B cell (primary cell): ENCODE data around the gene NELL1. TPM values are rescaled to one million over a fixed set of nuclear protein-coding genes. Genes with fewer than 3 reads are reported as not detected.

Experiments used
- ATAC-seq: fragments of 200-7000 bp; cut with Tn5 transposase; one replicate; pipeline ENCODE4 v1.10.0; 2021; ENCODE audit warnings: low read depth, mild to moderate bottlenecking, moderate number of reproducible peaks, moderate library complexity
- CTCF ChIA-PET: fragments of 350-600 bp; sonication (Branson Sonifier 250); formaldehyde crosslinking; loops from one replicate; lab custom pipeline; 2021; ENCODE audit warnings: antibody characterized with exemption, inconsistent platforms; lab: Charles Lee
- POLR2A ChIA-PET: fragments of 350-600 bp; sonication (Branson Sonifier 250); formaldehyde crosslinking; loops from one replicate; lab custom pipeline; 2021; ENCODE audit warnings: antibody characterized with exemption; lab: Charles Lee
- DNase-seq: peaks from one replicate; pipeline ENCODE4 v3.0.0; 2013
- H2AFZ ChIP-seq: 2 replicates; pipeline ENCODE4 v1.6.1; 2012; ENCODE audit warnings: mild to moderate bottlenecking, low read depth, low read length; ENCODE audit not compliant: insufficient read depth, poor library complexity, severe bottlenecking
- H3K27ac ChIP-seq, 2 donors: 1 replicate in 1 of 2; 2 replicates in 1 of 2; pipeline ENCODE4 v1.5.1; 2012 to 2013; ENCODE audit warnings: low read length in 2 of 2, mild to moderate bottlenecking in 2 of 2, moderate library complexity in 1 of 2
- H3K27me3 ChIP-seq, 4 experiments: fragments of 200-600 bp in 1 of 4; sonication (generic) in 1 of 4; replicated peaks in 1 of 4; 1 replicate in 2 of 4; 2 replicates in 2 of 4; pipeline versions ENCODE4 v1.6.1 to v1.7.0; 2013 to 2016; ENCODE audit warnings: low read length in 3 of 4, mild to moderate bottlenecking in 2 of 4, mixed read lengths in 1 of 4, moderate library complexity in 1 of 4; ENCODE audit not compliant: insufficient read depth in 4 of 4, control insufficient read depth in 3 of 4; ENCODE audit errors: control extremely low read depth in 1 of 4
- H3K36me3 ChIP-seq, 2 experiments: replicated peaks in 1 of 2; 1 replicate in 1 of 2; 2 replicates in 1 of 2; pipeline versions ENCODE4 v1.6.1 to v1.7.1; 2013; ENCODE audit warnings: low read length in 1 of 2; ENCODE audit not compliant: insufficient read depth in 2 of 2, control insufficient read depth in 1 of 2; ENCODE audit errors: control extremely low read depth in 1 of 2, extremely low read depth in 1 of 2
- H3K4me1 ChIP-seq, 2 donors: fragments of 200-600 bp in 1 of 2; sonication (generic) in 1 of 2; 1 replicate in 1 of 2; 2 replicates in 1 of 2; pipeline versions ENCODE4 v1.5.1 to v1.6.1; 2013 to 2017; ENCODE audit warnings: low read length in 2 of 2; ENCODE audit not compliant: control insufficient read depth in 2 of 2, insufficient read depth in 2 of 2
- H3K4me2 ChIP-seq: replicated peaks from 2 replicates; pipeline ENCODE3; 2012; ENCODE audit warnings: mild to moderate bottlenecking, low read depth, low read length; ENCODE audit not compliant: poor library complexity, severe bottlenecking
- H3K4me3 ChIP-seq, 5 experiments: fragments of 200-600 bp in 1 of 5; sonication (generic) in 1 of 5; 1 replicate in 3 of 5; 2 replicates in 2 of 5; pipeline versions ENCODE4 v1.5.1 to v1.7.0; 2011 to 2016; ENCODE audit warnings: low read length in 4 of 5, mild to moderate bottlenecking in 4 of 5, low read depth in 2 of 5, control low read depth in 1 of 5, moderate library complexity in 1 of 5; ENCODE audit not compliant: insufficient read depth in 1 of 5; ENCODE audit errors: control extremely low read depth in 1 of 5, extremely low read depth in 1 of 5
- H3K79me2 ChIP-seq: fragments of 200-600 bp; sonication (generic); one replicate; pipeline ENCODE4 v1.6.0; 2016; ENCODE audit warnings: low read length; ENCODE audit not compliant: control insufficient read depth, insufficient read depth
- H3K9ac ChIP-seq: fragments of 200-600 bp; sonication (generic); 2 replicates; pipeline ENCODE4 v1.6.1; 2017; ENCODE audit warnings: mild to moderate bottlenecking, low read length, moderate library complexity
- H3K9me3 ChIP-seq, 3 donors: one replicate each; pipeline versions ENCODE4 v1.6.1 to v1.7.1; 2013; ENCODE audit warnings: low read length in 2 of 3; ENCODE audit not compliant: control insufficient read depth in 2 of 3, insufficient read depth in 1 of 3; ENCODE audit errors: control extremely low read depth in 1 of 3
- H4K20me1 ChIP-seq: 2 replicates; pipeline ENCODE4 v1.6.0; 2012; ENCODE audit warnings: mild to moderate bottlenecking, low read length; ENCODE audit not compliant: insufficient read depth, control insufficient read depth, poor library complexity, severe bottlenecking
- H3K27ac Mint-ChIP-seq: one replicate; pipeline ENCODE4 v1.8.0; 2021; ENCODE audit warnings: mixed read lengths
- H3K27me3 Mint-ChIP-seq: one replicate; pipeline ENCODE4 v1.8.0; 2021; ENCODE audit warnings: mixed read lengths
- H3K4me1 Mint-ChIP-seq: one replicate; pipeline ENCODE4 v1.8.0; 2021; ENCODE audit warnings: mixed read lengths
- H3K4me3 Mint-ChIP-seq: one replicate; pipeline ENCODE4 v1.8.0; 2021; ENCODE audit warnings: mixed read lengths
- H3K9me3 Mint-ChIP-seq: one replicate; pipeline ENCODE4 v1.8.0; 2022; ENCODE audit warnings: mixed read lengths; ENCODE audit not compliant: insufficient read depth
- EZH2 ChIP-seq: IDR thresholded peaks from 2 replicates; pipeline ENCODE4 v1.6.1; 2012; ENCODE audit warnings: borderline replicate concordance, low read depth, mild to moderate bottlenecking, moderate library complexity, low read length; ENCODE audit not compliant: insufficient read depth, poor library complexity, severe bottlenecking
- WGBS: methylation state at CpG from one replicate; pipeline ENCODE4 v1.1.5; 2013; ENCODE audit warnings: missing lambda C conversion rate; ENCODE audit not compliant: insufficient coverage; 5-methylcytosine and 5-hydroxymethylcytosine counted together
- intact Hi-C: fragments of 100-400 bp; cut with micrococcal nuclease; formaldehyde crosslinking; loops from one replicate; pipeline ENCODE4 v1.10.0; 2022
- polyA plus RNA-seq: library from polyadenylated mRNA; depleted of rRNA; stranded (reverse); fragments of >200 nt; gene quantifications from 2 replicates; pipeline ENCODE4 v1.2.3, GENCODE V29; 2012
- total RNA-seq, 2 donors: library from RNA; stranded (reverse); fragments of 120-200 nt in 1 of 2; gene quantifications; 1 replicate in 1 of 2; 2 replicates in 1 of 2; pipeline versions ENCODE4 v1.2.3 to v1.2.4, GENCODE V29; 2013 to 2022
- TF ChIP-seq, protein P1 (sequence below): fragments of 200-600 bp; IDR thresholded peaks from one replicate; pipeline ENCODE4 v1.8.0; 2022; ENCODE audit warnings: antibody characterized with exemption, mild to moderate bottlenecking

NELL1 gene
- total and polyA plus RNA-seq, 2 donors (not counting 1 experiment from before 2014, with no cell fraction given): not detected

DNA sequence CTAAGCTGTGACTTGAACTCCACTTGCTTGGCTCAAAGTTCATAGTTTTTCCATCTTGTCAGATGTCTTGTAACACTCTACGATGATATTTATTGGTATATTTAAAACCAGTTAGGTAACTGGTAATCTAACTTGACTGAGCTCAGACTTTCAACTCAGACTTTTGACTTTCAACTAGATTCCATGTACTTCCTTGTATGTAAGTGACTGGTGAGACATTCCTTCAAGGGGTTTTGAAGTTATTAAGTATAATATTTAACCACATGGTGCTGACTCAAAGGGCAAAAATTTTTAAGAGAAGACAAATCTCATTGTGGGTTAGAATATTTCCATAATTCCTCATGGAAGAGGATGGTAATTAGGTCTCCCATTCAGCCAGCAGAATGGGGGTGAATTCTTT, 892.2 kb downstream of the NELL1 start:
- no peak overlapping the region for H3K27ac Mint-ChIP-seq
- H3K27ac ChIP-seq: no peak overlapping the region
- intact Hi-C loops: no loop called here
- H3K36me3 ChIP-seq: no peaks in the 10 kb centered on the region
- no peak overlapping the region for H3K9ac ChIP-seq
- no peaks in the 10 kb centered on the region for H4K20me1 ChIP-seq
- peaks cover 16% of the 10 kb centered on the region for H3K4me1 Mint-ChIP-seq
- CTCF ChIA-PET: no interaction called here
- no peak overlapping the region for H2AFZ ChIP-seq
- TF ChIP-seq, protein P1, sequence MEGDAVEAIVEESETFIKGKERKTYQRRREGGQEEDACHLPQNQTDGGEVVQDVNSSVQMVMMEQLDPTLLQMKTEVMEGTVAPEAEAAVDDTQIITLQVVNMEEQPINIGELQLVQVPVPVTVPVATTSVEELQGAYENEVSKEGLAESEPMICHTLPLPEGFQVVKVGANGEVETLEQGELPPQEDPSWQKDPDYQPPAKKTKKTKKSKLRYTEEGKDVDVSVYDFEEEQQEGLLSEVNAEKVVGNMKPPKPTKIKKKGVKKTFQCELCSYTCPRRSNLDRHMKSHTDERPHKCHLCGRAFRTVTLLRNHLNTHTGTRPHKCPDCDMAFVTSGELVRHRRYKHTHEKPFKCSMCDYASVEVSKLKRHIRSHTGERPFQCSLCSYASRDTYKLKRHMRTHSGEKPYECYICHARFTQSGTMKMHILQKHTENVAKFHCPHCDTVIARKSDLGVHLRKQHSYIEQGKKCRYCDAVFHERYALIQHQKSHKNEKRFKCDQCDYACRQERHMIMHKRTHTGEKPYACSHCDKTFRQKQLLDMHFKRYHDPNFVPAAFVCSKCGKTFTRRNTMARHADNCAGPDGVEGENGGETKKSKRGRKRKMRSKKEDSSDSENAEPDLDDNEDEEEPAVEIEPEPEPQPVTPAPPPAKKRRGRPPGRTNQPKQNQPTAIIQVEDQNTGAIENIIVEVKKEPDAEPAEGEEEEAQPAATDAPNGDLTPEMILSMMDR: no peak
- no peak for TF ChIP-seq EZH2
- H3K27me3 ChIP-seq: no peaks in the 10 kb centered on the region
- H3K4me2 ChIP-seq: no peak overlapping the region
- H3K4me3 ChIP-seq: no peak overlapping the region
- POLR2A ChIA-PET: no interaction called here
- no CpG with 5 or more reads among the region's 1 CpG for WGBS
- no peaks in the 10 kb centered on the region for H3K9me3 Mint-ChIP-seq
- no peak overlapping the region for H3K4me3 Mint-ChIP-seq
- DNase-seq (no peak), ATAC-seq (no peak)
- H3K27me3 Mint-ChIP-seq: no peaks in the 10 kb centered on the region
- no peaks in the 10 kb centered on the region for H3K9me3 ChIP-seq
- no peaks in the 10 kb centered on the region for H3K79me2 ChIP-seq
- peaks cover 9 to 13% of the 10 kb centered on the region in 2 donors for H3K4me1 ChIP-seq

DNA sequence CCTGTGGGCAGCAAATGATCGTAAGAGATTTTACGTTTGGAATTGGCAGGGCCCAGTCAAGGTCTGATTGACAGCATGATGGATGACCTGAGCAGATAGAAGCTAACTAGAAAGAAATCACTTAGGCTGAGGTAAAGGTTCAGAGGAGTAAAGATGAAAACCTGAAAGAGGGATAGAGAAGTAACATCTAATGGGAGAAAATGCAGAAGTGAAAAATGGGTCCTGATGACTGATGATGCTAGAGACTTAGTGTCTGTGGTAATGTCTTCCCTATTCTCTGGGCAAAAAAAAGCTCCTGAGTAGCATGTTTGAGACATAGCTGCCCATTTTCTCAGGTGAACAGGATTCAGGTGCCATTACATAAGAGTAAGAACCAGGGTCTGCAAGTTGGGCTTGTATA, 894.7 kb downstream of the NELL1 start:
- TF ChIP-seq, protein P1: no peak
- TF ChIP-seq EZH2: no peak
- ChIA-PET POLR2A (no interaction called here), CTCF (no interaction called here)
- Histone ChIP-seq H3K79me2 (no peaks in the 10 kb centered on the region), H3K36me3 (no peaks in the 10 kb centered on the region), H3K4me2 (peak overlapping the region; percentile 9), H3K27ac (no peak overlapping the region), H3K9ac (no peak overlapping the region), H3K27me3 (no peaks in the 10 kb centered on the region), H3K4me1 (peaks cover 9 to 13% of the 10 kb centered on the region in 2 donors), H4K20me1 (no peaks in the 10 kb centered on the region), H3K4me3 (no peak overlapping the region), H2AFZ (no peak overlapping the region), H3K9me3 (no peaks in the 10 kb centered on the region)
- intact Hi-C loops: no loop called here
- WGBS: 94% methylated on average over 2 of the region's 2 CpGs
- no peaks in the 10 kb centered on the region for H3K27me3 Mint-ChIP-seq
- DNase-seq (peak; percentile 2), ATAC-seq (no peak)
- no peak overlapping the region for H3K27ac Mint-ChIP-seq
- H3K9me3 Mint-ChIP-seq: peaks cover 2% of the 10 kb centered on the region
- H3K4me1 Mint-ChIP-seq: peaks cover 16% of the 10 kb centered on the region
- H3K4me3 Mint-ChIP-seq: no peak overlapping the region
